Measurements from ENCODE around the gene SATB2.

Gene SATB2

DNA sequence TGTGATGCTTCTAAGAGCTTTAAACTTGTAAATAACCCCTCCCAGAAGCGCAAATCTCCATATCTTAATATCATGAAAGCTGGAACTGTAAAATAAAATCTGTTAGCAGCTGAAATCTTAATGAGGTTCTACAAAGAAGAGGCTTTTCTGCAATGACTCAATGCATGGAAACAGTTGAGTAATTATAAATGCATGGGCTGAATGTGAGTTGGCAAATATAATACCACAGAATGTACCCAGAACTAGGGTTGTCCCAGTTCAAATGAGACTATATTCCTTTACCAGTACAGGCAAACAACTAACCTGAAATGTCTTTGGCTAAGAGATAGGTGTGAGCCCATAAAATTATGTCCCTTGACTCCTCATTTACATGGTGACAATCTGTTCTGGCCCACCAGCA, 52.9 kb downstream of the SATB2 start:
- no peak for DNase-seq (ENCODE audit: low read depth)

DNA sequence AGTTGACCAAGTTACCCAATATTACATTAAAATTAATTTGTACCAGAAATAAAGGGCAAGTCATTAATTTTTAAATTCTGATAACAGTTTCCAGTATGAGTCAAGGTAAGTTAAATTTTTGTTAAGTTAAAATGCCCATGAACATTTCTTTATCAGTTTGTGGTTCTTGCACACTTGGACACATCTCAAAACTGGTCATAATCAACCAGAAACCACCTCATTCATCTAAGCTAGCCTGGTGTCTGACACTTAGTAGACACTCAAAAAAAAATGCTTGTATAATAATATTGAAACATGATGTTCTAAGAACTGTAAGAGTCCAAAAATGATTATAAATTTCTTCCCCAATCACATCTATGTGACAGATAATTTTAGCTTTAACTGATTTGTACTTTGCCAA, 62.4 kb downstream of the SATB2 start:
- no peak for DNase-seq (ENCODE audit: low read depth)

DNA sequence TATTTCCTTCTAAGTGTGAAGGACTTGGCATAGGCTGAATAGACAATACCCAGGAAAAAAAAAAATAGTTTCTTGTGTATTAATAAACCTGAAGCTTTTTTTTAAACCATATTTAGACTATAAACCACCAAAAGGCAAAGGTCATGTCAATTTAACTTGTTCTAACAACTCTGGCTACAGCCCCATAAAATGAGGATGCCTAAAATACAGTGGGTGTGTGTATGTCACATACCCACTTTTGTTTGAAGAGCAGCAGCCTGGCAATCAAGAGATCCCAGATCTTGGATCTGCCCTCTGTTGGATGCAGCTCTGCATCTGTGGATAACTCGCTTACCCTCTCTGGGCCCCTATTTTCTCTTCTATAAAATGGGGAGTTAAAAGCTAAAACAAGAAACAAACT, 65.4 kb downstream of the SATB2 start:
- no peak for DNase-seq (ENCODE audit: low read depth)

DNA sequence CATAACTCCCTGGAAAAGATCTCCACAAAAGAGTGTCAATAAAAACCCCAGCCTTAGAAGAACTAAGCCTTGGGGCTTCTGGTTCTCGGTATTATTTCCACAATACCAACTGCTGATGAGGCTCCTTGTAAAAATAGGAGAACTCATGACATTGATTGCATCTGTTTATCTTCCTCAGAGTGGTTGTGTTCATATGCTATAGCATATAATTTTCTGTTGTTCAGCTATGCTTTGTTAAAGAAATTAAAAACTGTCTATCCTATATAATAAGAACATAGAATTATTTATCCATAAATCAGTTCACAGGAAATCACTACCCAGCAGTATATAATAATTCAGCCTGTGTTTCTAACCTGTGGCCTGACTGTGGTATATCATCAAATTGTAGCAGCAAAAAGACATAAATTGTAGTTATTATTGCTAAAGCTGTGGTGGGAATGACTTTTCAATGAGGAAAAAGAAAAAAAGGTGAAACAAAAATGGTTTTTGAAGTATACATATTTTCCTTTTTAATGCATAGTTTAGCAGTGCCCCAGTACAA, 68.9 kb downstream of the SATB2 start:
- DNase-seq (ENCODE audit: low read depth): no peak

DNA sequence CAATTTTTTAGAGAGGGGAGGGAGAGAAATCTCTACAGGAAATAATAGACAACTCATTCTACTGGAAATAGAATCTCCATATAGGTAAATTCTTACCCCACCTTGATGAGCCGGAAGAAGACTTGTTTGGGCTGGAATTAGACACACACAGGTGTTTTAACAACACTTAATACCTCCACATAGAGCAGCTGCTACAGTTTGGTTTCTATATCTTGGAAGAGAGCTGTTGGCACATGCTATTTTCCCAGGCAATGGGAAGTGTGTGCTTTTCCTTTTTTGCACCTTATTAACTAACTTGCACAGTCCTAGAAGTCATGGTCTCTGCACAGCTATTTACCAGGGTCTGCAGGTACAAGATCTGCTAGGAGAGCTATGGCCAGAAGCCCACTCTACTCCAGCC, 73.7 kb downstream of the SATB2 start:
- DNase-seq (ENCODE audit: low read depth): no peak

DNA sequence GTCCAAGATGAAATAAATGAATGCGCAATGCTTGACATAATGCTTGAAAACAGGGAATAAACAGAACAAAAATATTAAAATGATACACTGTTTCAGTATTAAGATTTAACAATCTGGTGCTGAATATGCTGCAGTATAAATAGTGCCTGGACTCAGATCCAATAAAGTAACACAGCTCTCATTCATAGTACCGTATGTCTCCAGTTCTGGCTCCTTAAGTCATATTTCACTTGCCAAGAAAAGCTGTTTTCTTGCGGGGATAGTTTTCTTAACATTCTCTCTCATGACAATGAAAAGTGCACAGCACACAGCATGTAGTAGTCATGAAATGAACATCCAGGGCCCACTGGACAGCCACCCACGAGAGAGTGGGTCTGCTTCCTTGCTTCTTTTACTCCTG, 74.7 kb downstream of the SATB2 start:
- no peak for DNase-seq (ENCODE audit: low read depth)

DNA sequence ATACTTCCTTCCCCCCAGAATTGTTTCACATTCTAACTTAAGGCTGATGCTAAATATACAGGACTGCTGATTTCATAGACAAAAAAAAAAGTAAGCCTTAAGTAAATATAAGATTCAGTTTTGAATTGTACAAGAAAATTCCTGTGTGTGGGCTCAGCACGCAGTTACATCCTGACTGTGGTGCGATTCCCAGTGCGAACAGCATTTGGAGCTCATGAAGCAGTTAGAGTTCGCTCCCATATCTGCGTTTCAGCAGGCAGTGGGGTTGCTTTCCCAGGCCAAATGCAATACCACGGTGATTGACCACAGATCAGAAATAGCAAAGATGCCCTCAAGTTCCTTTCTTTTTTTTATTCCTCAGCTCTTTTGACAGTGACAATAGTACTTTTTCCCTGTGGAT, 75.6 kb downstream of the SATB2 start:
- no peak for DNase-seq (ENCODE audit: low read depth)

DNA sequence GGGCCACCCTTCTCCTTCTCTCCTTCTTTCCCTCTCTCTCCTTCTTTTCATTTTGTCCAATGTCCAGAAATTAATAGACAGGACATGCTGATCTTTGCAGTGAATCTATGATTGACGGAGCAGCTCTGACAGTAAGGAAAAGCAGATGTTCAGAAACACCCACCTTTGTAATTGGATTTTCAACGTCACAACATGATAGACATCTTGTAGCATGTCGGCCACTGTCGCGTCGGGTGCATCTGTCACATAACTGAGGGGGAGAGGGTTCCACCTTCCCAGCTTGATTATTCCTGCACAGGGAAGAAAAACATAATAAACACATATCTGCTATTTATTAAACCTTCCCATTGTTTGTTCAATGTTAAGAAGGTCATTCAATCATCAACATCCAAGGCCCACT, 76.2 kb downstream of the SATB2 start:
- no peak for DNase-seq (ENCODE audit: low read depth)

DNA sequence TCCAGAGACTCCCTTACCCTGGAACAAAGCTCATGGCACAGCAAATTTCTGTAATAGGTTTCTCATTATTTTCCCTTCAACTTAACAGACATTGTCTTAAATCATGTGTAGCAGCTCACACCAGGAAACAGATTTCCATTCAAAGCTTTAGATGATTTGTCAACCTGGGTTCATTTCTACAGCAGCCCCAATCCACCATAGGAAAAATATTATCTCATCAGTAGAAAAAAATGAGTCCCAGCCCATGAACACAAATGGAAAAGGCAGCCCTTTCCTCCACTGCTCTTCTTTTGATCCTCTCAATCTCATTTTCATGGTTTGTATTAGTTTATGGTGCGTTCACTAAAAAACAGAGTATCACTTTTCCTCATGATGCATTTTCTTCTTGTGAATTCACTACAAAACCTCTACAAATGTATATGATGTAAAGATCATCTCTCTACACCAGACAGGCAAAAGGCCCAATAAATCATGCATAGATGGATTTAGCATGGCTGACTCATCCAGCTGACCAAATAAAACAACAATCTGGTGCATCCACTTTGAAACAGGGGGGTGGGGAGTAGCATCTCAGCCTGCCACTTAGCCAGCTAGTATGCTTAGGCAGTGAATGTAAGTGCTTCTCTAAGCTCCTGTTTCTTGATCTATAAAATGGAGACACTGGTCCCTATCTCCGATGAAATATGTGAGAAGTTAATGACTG, 78.6 kb downstream of the SATB2 start:
- no peak for DNase-seq (ENCODE audit: low read depth)

DNA sequence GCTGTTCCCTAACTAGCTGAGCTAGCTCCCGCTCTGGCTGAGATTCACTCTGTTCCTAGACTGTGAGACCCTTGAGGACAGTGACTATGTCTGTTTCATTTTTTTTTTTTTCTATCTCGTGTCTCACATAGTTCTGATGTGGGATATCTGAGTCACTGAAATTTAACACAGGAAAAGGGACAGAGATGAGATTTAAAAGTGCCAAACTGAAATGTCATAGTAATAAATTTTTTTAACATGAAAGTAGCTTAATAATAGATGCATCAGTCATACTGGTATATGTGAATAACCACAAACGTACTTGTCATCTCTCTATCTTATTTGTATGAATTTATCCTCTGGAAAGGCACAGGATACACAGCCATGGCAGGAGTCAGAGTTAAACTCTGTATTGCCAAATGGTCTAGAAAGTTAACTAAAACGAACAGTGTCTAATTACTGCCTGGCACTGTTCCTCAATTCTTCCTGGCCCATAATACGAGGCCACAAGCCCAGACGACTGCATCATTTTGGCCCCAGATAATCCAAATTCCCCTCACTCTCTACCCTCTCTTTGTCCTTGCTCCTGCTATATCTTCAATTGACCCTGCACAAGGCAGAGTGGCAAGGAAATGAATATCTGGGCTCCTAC, 87.5 kb downstream of the SATB2 start:
- DNase-seq (ENCODE audit: low read depth): no peak

DNA sequence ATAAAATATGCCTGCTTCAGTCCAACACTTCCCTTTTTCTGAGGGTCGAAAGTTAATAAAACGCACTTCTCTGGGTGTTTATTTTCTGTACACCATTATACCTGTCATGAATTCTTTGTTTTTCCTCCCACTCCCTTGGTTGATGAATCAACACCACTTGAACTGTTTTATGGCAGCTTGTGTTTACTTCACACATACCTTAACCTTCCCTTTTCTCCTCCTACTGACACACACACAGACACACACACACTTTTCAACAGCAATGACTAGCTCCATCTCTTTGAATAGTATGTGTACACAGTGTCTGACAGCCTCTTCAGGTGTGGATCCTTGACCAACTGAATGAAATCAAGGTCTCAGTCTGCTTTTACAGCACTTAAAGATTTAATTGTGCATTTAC, 91.3 kb downstream of the SATB2 start:
- no peak for DNase-seq (ENCODE audit: low read depth)

DNA sequence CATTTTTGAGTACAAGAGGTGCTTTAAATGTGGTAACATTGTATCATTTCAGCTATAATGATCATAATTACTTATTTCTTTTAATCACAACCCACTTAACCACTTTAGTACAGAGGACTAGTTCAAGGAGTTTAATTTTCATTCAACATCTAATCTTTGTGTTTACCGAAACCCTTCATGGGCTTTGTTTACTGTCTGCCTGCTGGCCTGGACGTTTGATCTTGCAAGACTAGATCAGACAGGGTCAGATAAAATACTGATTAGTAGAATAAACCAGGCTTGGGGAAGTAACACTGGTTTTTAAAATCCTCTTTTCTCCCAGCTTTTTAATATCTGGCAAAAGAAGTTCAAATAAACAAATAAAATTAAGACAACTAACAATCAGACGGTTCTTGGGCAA, 93.6 kb downstream of the SATB2 start:
- no peak for DNase-seq (ENCODE audit: low read depth)

DNA sequence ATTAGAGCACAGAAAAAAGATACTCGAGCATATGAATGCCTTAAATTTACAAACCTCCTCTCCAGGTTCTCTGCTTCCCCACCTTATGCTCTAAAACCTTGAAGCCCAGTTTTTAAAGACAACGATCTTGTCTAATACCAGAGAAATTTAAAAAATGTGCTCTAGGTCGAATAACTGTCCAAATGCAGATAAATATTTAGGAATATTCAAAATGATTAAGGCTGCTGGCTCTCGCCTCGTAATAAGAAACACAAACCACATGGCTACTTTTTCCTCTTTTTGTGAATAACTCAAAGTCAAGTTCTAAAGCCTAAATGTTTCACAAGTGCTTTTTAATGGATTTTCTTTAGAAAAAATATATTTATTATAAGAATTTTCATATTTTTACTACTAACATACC, 101.3 kb downstream of the SATB2 start:
- no peak for DNase-seq (ENCODE audit: low read depth)

DNA sequence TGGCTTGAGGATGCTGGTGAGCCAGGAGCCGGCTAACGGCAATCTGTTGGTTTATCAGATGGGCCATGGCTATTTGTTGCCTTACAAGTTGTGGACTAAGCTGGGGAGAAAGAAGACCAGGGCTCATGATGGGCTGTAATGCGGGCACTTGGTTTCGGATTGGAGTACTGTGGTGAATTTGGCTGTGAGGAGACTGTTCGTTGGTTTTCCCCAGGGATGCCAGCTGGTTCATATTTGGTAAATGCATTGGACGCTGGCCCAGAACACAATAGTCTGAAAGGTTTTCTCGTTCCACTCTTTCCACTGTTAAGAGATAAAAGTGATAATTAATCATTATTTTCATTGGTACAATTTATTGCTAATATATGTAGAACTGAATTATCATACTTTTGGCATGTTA, 108.9 kb downstream of the SATB2 start:
- DNase-seq (ENCODE audit: low read depth): no peak

DNA sequence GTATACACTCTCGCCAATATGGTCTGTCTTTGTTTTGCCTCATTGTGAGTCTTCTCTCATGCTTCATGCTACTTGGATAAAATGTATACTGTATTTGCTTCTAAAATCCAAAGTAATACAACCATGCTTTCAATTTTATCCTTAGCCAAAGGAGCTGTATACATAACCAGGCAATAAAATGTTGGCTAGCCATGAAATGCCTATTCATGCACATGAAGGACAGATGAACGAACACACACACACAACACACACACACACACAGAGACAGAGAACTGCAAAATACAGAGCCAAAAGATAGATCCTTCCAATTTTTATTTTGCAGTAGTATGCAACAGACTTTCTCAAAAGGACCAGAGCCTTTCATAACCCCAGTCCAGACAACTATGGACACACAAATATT, 113.7 kb downstream of the SATB2 start:
- no peak for DNase-seq (ENCODE audit: low read depth)

DNA sequence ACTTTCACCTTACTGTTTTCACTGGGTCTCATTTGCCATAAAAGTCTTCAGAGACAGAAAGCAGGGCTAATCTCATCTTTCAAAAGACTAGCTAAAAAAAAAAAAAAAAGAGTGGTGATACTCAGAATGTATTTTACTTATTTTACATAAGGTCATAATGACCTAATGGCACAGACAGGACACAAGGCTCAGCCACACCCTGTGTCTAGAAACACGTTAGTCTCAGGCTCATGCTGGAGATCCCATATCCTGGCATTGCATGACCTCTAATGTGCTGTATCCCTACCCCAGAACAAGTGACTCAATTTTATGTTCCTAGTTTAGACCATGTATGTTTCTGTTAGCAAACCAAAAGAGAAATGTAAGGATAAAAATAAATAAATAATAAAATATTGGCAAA, 115.4 kb downstream of the SATB2 start:
- no peak for DNase-seq (ENCODE audit: low read depth)

DNA sequence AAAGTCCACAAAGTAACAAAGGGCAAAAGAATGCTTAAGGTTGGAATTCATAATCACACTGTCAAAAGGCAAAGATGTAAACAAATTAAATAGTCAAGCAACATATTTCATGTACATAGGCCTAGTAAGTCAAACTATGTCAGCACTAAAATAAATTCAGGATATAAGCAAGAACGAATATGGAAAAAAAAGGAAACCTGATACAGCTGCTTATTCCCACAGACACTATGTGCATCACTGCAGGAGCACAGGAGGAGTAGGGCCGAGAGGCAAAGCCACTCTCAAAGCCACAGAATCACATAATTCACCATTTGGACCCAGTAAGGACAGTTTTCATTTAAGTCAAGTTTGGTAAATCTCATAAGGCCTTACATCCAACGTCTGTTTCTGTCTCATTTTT, 116.6 kb downstream of the SATB2 start:
- DNase-seq (ENCODE audit: low read depth): no peak

DNA sequence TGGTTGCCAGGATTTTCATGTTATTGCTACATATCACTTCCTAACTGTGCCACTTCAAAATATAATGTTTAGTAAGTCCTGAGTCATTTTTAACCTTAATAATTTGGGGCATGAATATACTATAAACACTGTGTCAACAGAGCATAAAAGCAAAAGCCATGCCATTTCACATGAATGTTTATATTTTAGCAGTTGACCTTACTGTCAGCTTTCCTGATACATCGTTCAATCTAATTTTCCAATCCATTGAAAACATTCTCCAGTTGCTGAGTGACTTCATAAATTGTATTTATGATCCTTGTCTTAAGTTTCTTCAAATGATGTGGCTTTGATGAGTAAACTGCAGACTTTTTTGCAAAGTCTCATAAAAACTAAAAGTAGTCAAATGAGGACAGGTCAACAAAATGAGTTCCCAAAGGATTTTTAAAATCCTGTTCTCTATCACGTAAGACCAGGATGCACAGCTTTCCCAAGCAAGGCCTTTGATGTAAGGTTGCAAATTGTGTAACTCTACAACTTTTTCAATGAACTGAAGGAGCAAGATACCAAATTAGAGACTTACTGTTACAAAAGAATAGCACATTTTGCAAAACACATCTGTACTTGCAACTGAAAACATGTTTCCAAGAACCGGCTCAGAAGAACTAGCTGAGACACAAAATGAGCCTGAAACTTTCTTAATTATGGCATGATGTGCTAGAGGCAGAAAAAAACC, 117.7 kb downstream of the SATB2 start:
- no peak for DNase-seq (ENCODE audit: low read depth)

DNA sequence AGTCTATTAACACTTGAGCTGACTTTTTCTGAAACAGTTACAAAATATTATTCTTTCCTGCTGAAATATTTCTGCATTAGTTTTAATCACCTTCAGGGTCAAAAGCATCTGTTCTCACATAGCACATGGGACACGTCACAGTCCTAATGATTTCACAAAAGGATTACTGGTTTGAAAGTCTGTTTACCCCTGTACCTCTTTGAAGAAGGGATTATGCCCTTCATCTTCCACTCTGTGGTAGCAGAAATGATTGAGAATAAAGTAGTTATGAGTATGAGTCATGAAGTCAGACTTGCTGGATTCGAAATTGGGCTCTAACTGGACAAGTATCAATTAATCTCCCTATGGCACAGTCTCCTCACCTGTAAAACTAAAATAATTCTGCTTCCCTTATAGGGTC, 121.2 kb downstream of the SATB2 start:
- DNase-seq (ENCODE audit: low read depth): no peak

DNA sequence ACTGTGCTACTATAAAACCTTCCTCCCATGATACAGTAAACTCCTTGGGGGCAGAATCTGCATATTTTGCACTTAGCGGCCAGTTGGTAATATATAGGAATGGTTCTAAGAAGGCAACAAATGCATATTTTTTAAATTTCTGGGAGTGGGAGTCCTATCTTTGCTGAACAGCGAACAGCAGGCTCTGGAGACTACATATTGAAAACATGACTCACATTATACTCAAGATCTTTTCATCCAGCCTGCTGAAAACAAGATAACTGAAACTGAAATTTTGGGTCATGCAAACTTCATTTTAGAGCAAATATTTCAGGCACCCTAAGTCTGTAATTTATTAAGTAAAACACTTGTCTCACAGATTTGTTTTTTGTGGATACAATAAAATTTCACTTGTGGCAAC, 122.2 kb downstream of the SATB2 start:
- no peak for DNase-seq (ENCODE audit: low read depth)

DNA sequence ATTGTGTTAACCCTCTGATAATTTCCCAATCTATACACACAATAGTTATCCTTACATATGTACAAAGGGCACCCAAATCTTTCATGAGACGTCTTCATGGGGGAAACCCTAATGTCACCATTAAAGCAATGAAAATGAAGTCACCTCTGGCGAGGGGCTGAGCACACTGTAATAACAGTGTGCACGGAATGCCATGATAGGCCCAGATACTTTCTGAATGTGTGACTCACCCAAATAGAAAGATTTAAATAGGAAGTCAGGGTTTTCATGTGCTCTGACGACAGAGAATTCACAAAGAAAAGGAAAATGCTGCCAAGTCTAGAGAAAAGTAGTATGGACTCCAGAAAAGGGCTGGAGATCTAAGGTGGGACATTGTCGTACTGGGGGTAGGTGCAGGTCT, 128.3 kb downstream of the SATB2 start:
- no peak for DNase-seq (ENCODE audit: low read depth)

DNA sequence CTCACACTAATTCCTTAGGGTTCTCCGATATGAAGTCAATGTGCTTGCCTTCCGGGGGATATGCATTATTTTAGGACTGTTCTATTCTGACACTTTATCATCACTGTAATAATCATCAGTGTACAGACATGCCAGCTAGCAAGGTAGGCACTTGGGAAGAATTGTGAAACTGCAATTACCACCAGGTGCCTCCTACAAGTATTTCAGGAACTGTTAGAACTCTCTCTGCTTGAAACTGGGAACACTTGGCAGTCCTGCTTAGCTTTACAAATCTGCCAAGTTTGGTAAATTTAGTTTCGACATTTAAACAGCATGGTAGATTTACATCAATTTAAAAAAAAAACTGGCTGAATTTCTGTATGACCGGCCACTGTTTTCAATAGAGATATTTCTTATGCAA, 128.7 kb downstream of the SATB2 start:
- no peak for DNase-seq (ENCODE audit: low read depth)

DNA sequence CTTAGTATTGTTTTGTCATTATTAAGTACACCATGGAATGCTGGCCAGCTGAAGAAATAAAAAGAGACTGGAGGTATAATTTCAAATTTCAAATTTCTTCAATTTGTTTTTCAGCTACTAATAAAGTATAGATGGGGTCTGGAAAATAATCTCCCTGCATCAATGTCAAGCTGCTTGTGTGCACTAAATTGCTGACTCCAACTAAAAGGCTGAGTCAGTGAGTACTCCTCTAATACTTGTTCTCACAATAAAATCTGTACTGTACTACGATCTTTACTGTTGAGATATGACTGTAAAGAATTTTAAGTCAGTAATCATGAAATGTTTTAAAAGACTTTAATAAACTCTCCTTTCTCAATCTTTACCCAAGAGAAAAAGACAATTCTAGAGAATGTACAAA, 131.9 kb downstream of the SATB2 start:
- no peak for DNase-seq (ENCODE audit: low read depth)

All from T-helper 22 cell (primary cell).